Measurements from ENCODE around the gene BACH2. TPM values are rescaled to one million over a fixed set of nuclear protein-coding genes. Genes with fewer than 3 reads are reported as not detected.
"Not testable (repeated sequence)": the region's sequence is repeated elsewhere in the genome, so short reads cannot be mapped to it uniquely, and the experiment has no call there.

Gene BACH2
- total RNA-seq, 1 donor = 0.27 TPM

DNA sequence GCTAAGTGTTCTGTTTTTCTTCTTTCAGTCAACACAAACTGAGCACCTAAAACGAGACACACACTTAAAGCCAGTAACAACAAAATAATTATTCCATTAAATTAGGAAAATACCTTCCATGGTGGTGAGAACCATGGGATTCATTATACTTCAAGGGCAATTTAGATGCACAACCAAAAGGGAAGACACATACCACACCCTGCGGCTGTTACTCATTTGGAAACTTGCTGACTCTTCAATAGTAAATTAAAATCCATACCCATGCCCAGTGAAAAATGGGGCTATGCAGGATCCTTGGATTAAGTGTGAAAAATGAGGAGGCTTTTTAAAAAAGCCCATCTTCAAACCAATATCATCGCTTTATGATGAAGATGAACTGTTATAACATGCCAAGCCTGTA is 259.7 kb downstream of the BACH2 start:
- DNase-seq (ENCODE audit: low read depth) = no peak
- no peak overlapping the region for H3K4me3 ChIP-seq (ENCODE audit: low read depth, low read length)
- TF ChIP-seq CTCF (IDR thresholded peaks at IDR 0.05; ENCODE audit: insufficient read depth, low read length) = no peak

GRCh38 chr6:90035047-90035723 is 261.5 kb downstream of the BACH2 start:
- no peak for DNase-seq (ENCODE audit: low read depth)
- no peak overlapping the region for H3K4me3 ChIP-seq (ENCODE audit: low read depth, low read length)
- no peak for TF ChIP-seq CTCF (IDR thresholded peaks at IDR 0.05; ENCODE audit: insufficient read depth, low read length)

DNA sequence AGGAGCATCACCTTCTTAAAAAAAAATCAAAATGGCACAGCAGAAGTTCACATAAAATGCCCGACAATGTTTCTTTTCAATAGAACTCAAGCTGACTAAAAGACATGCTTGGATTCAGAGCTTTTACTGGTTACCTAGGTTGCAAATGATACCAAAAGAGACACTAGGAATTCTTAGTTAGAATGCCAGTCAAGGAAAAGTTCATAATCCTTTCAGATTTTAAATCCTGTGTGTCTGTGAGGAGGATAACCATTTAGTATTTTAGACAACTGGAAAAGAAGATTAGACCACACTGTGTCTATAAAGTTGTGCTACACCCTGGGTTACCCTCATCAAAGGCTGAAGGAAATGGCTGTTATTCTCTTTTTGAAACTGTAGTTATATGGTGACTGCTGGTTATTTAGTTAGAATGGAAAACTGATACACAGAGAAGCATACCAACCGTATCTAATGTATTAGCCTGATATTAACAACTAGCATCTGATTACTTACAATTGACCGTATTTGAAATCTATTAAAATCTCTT is 262.8 kb downstream of the BACH2 start:
- TF ChIP-seq CTCF (IDR thresholded peaks at IDR 0.05; ENCODE audit: insufficient read depth, low read length) = no peak
- no peak for DNase-seq (ENCODE audit: low read depth)
- no peak overlapping the region for H3K4me3 ChIP-seq (ENCODE audit: low read depth, low read length)

DNA sequence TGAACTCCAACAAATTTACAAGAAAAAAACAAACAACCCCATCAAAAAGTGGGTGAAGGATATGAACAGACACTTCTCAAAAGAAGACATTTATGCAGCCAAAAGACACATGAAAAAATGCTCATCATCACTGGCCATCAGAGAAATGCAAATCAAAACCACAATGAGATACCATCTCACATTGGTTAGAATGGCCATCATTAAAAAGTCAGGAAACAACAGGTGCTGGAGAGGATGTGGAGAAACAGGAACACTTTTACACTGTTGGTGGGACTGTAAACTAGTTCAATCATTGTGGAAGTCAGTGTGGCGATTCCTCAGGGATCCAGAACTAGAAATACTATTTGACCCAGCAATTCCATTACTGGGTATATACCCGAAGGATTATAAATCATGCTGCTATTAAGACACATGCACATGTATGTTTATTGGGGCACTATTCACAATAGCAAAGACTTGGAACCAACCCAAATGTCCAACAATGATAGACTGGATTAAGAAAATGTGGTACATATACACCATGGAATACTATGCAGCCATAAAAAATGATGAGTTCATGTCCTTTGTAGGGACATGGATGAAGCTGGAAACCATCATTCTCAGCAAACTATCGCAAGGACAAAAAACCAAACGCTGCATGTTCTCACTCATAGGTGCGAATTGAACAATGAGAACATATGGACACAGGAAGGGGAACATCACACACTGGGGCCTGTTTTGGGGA is 264.0 kb downstream of the BACH2 start:
- DNase-seq (ENCODE audit: low read depth) = not testable (repeated sequence)

GRCh38 chr6:90028995-90029635 is 267.5 kb downstream of the BACH2 start:
- no peak for TF ChIP-seq CTCF (IDR thresholded peaks at IDR 0.05; ENCODE audit: insufficient read depth, low read length)
- no peak for DNase-seq (ENCODE audit: low read depth)
- no peak overlapping the region for H3K4me3 ChIP-seq (ENCODE audit: low read depth, low read length)

More for the DNA sequence above, 264.0 kb downstream of the BACH2 start:
- not testable (repeated sequence) for H3K4me3 ChIP-seq (ENCODE audit: low read depth, low read length)

- H3K4me3 ChIP-seq (ENCODE audit: low read depth, low read length) = no peak overlapping the region
- DNase-seq (ENCODE audit: low read depth) = no peak
- TF ChIP-seq CTCF (IDR thresholded peaks at IDR 0.05; ENCODE audit: insufficient read depth, low read length) = no peak
Observed at GRCh38 chr6:90028066-90028778, 268.4 kb downstream of the BACH2 start.
